ENCODE data around the gene LAYN.

The LAYN gene

DNA sequence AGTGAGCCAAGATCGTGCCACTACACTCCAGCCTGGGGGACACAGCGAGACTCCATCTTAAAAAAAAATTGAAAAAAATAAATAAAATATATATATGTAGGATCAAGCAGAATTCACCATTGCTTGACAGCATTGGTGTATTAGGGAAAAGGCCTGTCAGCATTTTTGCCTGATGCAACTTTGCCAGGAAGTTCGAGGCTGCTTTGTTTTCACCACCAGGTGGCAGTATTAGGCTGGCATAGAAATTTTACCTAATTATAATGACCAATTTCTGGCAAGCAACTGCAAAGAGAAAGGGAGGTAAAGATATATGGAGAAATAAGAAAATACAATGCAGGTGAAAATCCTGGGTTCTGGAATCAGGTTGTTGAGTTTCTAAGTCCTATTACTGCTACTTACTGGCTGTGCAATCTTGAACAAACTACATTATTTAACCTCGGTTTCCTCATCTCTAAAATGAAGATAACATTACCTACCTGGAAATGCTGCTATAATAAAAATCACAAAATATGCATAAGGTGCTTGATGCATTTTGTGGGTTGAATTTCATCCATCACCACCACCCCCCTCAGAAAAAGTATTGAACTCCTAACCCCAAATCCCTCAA, 24.7 kb downstream of the LAYN start:
- Mint-ChIP-seq H3K27ac (no peak overlapping the region), H3K9me3 (no peaks in the 10 kb centered on the region), H3K4me1 (no peaks in the 10 kb centered on the region), H3K36me3 (no peaks in the 10 kb centered on the region), H3K4me3 (no peak overlapping the region)
- peak; percentile 30 to 74 for DNase-seq (ENCODE audit: low spot score in 2 of 2)
- ATAC-seq: no peak

DNA sequence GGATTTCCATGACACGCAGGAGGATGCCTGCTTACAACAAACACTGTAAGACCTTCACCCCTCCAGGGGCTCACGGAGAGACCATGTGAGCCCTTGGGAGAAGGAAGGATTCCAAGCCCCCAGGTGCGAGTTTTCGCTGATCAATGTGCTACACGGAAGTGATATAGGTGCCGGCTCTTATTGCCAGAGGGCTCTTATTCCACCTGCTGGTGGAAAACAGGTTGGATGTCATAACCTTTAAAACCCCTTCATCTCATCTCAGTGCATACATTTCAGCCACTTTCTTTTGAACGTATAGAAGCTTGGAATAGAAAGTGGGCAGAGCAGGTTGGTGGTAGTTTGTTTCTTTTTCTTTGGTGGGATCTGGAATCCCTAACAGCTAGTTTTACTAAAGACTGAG, 25.8 kb downstream of the LAYN start:
- no peaks in the 10 kb centered on the region for H3K9me3 Mint-ChIP-seq
- no peak for DNase-seq (ENCODE audit: low spot score in 2 of 2)
- no peak overlapping the region for H3K27ac Mint-ChIP-seq
- no peaks in the 10 kb centered on the region for H3K36me3 Mint-ChIP-seq
- no peak overlapping the region for H3K4me3 Mint-ChIP-seq
- no peak for ATAC-seq
- H3K4me1 Mint-ChIP-seq: no peaks in the 10 kb centered on the region

DNA sequence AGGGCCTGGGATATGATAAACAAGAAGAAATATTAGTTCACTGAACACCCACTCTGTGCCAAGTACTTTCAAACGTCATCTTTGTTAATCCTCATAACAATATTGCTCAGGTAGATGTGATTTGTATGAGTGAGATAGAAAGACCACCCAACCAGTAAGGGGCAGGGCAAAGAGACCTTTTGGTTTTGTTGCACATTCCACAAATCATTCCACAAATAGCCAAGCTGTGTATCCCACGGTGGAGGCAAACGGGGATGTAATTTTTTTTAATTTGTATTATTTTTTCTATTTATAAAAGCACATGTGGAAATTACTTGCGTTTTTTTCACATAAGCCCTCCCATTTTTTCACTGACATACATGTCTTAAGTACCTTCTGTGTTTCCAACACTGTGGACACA, 29.0 kb downstream of the LAYN start:
- ATAC-seq: no peak
- no peak for DNase-seq (ENCODE audit: low spot score in 2 of 2)
- Mint-ChIP-seq H3K9me3 (no peaks in the 10 kb centered on the region), H3K4me3 (no peak overlapping the region), H3K36me3 (no peaks in the 10 kb centered on the region), H3K27ac (no peak overlapping the region), H3K4me1 (no peaks in the 10 kb centered on the region)

DNA sequence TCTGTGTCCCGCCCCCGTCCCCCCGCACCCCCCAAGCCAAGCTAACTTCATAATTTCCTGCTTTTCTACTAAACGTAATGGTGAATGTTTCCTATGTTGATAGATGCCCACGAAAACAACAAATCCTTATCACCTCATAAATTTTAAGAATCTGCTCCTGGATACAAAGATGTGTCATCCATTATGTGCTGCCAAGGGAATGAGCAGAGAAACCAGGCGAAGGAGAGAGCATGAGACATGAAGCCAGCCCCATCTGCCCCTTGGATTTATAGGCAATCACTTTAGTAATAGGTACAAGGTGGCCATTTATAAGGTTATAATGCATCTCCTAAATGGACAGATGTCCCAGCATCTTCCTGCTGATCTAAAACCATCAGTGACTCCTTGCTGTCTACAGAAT, 30.3 kb downstream of the LAYN start:
- ATAC-seq (no peak), DNase-seq (ENCODE audit: low spot score in 2 of 2) (no peak)
- Mint-ChIP-seq H3K4me3 (no peak overlapping the region), H3K4me1 (no peaks in the 10 kb centered on the region), H3K9me3 (no peaks in the 10 kb centered on the region), H3K36me3 (no peaks in the 10 kb centered on the region), H3K27ac (no peak overlapping the region)

DNA sequence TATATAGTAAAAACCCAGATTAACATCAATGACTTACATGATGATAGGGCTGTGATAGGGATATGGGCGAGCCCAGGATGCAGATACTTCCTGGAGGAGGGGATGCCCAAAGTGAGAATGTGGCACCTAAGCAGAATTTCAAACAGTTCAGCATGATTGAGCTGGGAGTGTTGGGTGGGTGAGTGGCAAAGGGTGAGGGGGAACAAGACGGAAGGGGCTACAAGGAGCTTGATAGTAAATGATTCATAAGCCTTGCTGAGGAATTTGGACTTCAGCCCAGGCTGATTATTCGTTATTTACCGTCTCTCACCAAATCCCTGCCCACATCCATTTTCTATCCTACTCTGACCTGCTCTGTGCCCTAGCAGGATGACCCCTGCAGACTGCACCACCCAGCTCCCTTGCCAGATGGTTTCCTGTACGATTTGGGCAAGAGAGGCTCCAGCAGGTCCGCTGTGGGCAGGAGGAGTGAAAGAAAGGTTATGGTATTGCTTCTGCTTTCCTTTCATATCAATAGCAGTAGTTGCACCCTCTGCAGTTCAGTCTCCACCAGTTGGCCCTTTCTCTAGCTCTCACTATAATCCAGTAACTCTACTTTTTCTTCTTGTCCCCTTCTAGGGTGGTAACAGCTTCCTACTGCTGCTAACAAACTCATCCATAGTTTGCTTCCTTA, 31.4 kb downstream of the LAYN start:
- no peak overlapping the region for H3K27ac Mint-ChIP-seq
- no peaks in the 10 kb centered on the region for H3K9me3 Mint-ChIP-seq
- no peak overlapping the region for H3K4me3 Mint-ChIP-seq
- no peak for ATAC-seq
- no peak for DNase-seq (ENCODE audit: low spot score in 2 of 2)
- H3K36me3 Mint-ChIP-seq: no peaks in the 10 kb centered on the region
- H3K4me1 Mint-ChIP-seq: no peaks in the 10 kb centered on the region

DNA sequence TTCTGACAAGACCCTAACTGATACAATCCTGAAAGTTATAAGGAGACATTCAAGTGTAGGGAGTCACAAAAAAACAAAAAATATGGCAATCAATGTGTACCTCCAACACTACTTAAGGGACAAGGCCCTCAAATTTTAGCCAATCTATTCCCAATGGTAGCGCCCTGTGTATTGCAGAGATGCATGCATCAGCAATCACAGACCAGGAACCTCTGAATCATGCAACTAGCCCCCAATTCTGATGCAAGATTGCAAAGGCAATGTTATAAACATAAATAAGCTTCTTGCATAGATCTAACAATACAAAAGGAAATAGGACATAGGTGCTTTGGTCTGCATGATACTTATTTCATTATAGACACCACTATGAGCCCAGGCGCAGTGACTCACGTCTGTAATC, 32.1 kb downstream of the LAYN start:
- Mint-ChIP-seq H3K9me3 (no peaks in the 10 kb centered on the region), H3K36me3 (no peaks in the 10 kb centered on the region), H3K27ac (no peak overlapping the region), H3K4me3 (no peak overlapping the region), H3K4me1 (no peaks in the 10 kb centered on the region)
- DNase-seq (ENCODE audit: low spot score in 2 of 2) (no peak), ATAC-seq (no peak)

DNA sequence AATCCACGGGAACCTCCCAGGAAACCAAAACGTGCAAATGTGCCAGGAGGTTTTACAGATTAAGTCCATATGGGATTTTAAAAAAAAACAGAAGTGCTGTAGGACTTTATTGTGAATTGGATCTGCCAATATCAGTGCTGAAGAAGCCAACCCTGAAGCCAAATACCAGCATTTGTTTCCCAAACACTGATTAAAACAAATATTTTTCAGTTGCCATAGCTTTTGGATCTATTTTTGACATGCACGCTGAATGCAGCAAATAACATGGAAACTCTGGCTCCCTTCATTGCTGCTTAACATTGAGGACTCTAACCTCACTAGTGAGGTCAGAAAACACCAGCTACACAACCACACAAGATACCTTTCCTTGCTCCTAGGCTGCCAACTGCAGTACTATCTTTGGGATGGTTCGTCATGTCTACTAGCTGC, 33.3 kb downstream of the LAYN start:
- no peak overlapping the region for H3K4me3 Mint-ChIP-seq
- no peaks in the 10 kb centered on the region for H3K36me3 Mint-ChIP-seq
- H3K4me1 Mint-ChIP-seq: no peaks in the 10 kb centered on the region
- ATAC-seq (no peak), DNase-seq (ENCODE audit: low spot score in 2 of 2) (no peak)
- no peaks in the 10 kb centered on the region for H3K9me3 Mint-ChIP-seq
- no peak overlapping the region for H3K27ac Mint-ChIP-seq

DNA sequence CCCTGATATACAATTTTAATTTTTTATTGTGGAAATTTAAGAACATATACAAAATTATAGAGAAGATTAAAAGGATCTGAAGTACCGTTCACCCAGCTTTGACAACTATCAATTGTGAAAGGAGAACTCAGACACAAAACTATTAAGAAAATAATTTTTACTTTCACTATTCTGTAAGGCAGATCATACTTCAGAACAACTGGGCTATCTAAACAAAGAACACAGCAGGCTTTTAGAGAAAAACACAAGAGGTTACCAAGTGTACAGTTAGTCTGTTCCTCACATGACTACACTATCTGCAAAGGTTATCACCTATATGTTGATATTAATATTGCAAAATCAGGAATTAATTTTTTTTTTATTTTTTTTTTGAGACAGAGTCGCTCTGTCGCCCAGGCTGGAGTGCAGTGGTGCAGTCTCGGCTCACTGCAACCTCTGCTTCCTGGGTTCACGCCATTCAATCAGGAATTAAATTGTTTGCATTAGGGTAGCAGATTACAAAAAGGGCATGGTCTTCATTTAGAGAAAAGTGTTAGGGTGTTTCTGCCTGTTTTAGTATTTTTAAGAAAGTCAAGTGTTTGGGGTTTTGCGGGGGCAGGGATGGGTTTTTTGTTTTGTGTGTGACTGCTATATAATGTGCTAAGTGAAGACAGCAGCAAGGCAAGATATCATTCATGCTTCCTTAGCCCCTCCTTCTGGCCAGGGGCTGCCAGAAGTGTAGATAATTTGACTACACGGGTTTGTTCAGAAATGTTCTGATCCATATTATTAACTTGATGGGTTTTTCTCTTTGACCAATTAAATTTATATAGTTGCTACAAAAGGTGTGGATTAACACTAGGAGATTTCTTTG, 34.1 kb downstream of the LAYN start:
- ATAC-seq: no peak
- Mint-ChIP-seq H3K27ac (no peak overlapping the region), H3K4me1 (no peaks in the 10 kb centered on the region), H3K36me3 (no peaks in the 10 kb centered on the region), H3K9me3 (no peaks in the 10 kb centered on the region), H3K4me3 (no peak overlapping the region)
- no peak for DNase-seq (ENCODE audit: low spot score in 2 of 2)

DNA sequence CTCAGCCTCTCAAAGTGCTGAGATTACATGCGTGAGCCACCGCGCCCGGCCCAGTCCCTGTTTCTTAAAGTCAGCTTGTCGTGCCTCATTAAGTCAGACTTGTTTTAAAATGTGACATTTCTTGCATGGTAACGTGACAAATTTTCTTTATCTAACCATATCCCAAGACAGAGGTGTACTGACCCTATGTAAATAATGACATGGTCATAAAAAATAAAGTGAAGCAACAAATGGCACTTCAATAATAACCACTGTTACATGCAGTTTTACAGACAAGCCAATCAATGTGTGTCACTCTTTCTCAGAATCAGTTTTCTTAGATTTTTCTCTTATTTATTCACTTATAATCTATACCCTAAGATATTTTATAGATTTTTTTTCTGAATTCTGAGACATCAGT, 35.2 kb downstream of the LAYN start:
- Mint-ChIP-seq H3K36me3 (no peaks in the 10 kb centered on the region), H3K9me3 (no peaks in the 10 kb centered on the region), H3K27ac (no peak overlapping the region), H3K4me1 (no peaks in the 10 kb centered on the region), H3K4me3 (no peak overlapping the region)
- DNase-seq (ENCODE audit: low spot score in 2 of 2) (no peak), ATAC-seq (no peak)

DNA sequence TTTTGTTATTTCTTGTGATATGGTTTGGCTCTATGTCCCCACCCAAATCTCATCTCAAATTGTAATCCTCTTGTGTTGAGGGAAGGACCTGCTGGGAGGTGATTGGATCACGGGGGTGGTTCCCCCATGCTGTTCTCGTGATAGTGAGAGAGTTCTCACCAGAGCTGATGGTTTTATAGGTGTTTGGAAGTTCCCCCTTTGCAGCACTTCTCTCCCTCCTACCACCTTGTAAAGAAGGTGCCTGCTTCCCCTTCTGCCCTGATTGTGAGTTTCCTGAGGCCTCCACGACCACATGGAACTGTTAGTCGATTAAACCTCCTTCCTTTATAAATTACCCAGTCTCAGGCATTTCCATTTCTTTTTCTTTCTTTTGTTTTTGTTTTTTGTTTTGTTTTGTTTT, 37.3 kb downstream of the LAYN start:
- Mint-ChIP-seq H3K9me3 (no peaks in the 10 kb centered on the region), H3K36me3 (no peaks in the 10 kb centered on the region), H3K4me3 (no peak overlapping the region), H3K4me1 (no peaks in the 10 kb centered on the region), H3K27ac (no peak overlapping the region)
- ATAC-seq (no peak), DNase-seq (ENCODE audit: low spot score in 2 of 2) (no peak)

DNA sequence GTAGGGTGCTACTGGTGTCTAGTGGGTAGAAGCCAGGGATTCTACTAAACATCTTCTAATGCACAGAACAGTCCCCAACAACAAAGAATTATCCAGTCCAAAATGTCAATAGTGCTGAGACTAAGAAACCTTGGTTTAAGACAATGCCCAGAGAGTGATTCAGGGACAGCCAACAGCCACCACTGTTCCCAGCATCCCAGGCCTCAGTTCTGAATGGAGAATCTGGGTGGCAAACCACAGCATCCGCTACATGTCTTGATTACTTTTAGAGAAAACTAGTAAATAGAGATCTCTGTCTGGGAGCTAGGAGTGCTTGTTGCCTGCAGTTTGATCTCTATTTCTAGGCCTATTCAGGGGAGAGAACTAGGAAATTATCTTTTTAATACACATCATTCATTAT, 40.8 kb downstream of the LAYN start:
- no peak overlapping the region for H3K4me3 Mint-ChIP-seq
- H3K9me3 Mint-ChIP-seq: no peaks in the 10 kb centered on the region
- no peak for DNase-seq (ENCODE audit: low spot score in 2 of 2)
- no peaks in the 10 kb centered on the region for H3K36me3 Mint-ChIP-seq
- no peak overlapping the region for H3K27ac Mint-ChIP-seq
- no peak for ATAC-seq
- no peaks in the 10 kb centered on the region for H3K4me1 Mint-ChIP-seq

DNA sequence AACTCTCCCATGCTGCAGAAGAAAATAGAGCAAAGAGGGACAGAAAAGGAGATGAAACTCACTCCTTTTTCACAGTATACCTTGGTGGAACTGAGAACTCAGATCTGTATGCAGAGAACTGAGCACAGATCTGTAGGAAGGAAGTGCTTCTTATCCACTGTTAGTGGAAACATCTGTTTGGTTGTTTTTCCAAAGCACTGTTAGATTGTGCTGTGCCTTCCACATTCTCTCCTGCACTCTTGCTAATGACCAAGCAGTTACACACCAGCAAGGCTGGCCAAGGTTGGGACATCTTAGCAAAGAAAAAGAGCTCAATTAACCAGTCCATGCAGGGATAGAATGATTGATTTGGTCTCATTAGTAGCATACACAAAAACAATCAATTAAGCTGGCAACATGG, 41.6 kb downstream of the LAYN start:
- no peak for ATAC-seq
- Mint-ChIP-seq H3K4me1 (no peaks in the 10 kb centered on the region), H3K4me3 (no peak overlapping the region), H3K27ac (no peak overlapping the region), H3K9me3 (no peaks in the 10 kb centered on the region), H3K36me3 (no peaks in the 10 kb centered on the region)
- no peak for DNase-seq (ENCODE audit: low spot score in 2 of 2)

DNA sequence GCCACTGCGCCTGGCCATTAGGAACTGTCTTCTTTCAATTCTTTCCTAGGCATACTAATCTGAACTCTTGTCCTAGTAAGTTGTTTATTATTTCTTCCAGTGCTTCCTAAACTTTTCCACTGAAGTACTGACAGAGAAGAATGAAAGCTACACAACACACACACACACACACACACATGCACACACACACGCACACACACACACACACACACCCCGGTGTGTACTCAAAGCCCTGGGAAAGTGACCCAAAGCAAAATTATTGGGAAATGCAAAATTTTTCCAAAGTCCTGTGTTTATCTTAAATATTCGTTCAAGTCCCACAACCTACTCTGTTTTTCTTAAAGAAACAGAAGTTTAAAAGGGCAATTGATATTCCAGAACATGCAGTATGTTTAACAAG, 42.4 kb downstream of the LAYN start:
- DNase-seq (ENCODE audit: low spot score in 2 of 2): no peak
- ATAC-seq: no peak
- H3K4me3 Mint-ChIP-seq: no peak overlapping the region
- H3K36me3 Mint-ChIP-seq: no peaks in the 10 kb centered on the region
- H3K4me1 Mint-ChIP-seq: no peaks in the 10 kb centered on the region
- no peaks in the 10 kb centered on the region for H3K9me3 Mint-ChIP-seq
- no peak overlapping the region for H3K27ac Mint-ChIP-seq

DNA sequence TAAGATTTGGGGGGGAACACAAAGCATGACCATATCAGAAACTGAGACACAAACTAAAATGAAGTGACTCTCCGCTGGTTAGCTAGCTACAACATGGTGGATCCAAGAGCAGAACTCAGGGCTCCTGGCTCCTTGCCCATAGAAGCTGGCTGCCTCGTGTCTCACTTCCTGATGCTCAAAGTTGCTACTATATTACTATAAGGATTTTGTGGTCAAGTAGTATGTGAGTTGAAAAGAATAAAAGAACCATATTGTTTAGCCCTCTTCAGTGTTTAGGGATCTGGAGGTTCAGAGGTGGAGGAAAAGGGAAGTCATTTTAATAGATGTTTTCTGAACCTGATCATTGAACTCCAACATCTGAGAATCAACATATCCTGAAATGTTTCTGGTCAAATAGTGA, 44.9 kb downstream of the LAYN start:
- Mint-ChIP-seq H3K27ac (no peak overlapping the region), H3K9me3 (no peaks in the 10 kb centered on the region), H3K4me3 (no peak overlapping the region), H3K36me3 (no peaks in the 10 kb centered on the region), H3K4me1 (no peaks in the 10 kb centered on the region)
- no peak for DNase-seq (ENCODE audit: low spot score in 2 of 2)
- ATAC-seq: no peak

DNA sequence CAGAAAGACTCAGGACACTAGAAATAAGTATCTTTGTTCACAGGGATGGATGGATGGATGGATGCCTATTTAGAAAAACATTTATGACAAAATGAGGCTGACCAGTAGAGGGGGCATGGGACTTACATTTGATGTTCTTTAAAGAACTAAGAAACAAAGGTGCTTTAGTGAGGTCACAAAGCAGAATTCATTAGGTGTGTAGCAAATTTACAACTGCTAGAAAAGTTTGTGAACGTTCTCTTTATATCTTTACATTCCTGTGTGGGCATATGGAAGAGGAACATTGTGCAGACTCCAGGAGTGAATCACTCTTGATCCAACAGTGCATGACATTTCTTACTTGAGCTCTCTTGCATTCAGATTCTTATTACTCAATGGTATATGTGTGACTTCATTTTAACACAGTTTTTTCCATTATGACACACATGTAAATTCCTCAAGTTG, 45.9 kb downstream of the LAYN start:
- Mint-ChIP-seq H3K27ac (no peak overlapping the region), H3K36me3 (no peaks in the 10 kb centered on the region), H3K4me1 (no peaks in the 10 kb centered on the region), H3K9me3 (no peaks in the 10 kb centered on the region), H3K4me3 (no peak overlapping the region)
- DNase-seq (ENCODE audit: low spot score in 2 of 2) (no peak), ATAC-seq (peak; percentile 60)

DNA sequence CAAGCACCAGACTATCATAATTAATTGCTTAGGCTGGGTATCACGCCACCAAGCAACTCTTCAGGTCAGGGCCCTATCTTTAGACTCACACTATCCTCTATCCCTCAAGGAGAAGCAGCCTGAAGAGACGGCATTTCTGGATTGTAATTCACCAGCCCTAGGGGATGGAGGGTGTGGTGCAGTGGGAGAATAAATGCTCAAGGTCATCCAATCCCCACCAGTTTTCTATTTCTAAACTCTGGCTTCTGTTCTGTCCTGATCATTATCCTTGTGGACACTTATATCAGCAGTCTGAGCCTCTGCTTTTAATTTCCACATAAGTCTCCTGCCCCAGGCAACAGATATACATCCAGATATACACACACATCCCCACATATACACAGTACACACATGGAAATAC, 48.6 kb downstream of the LAYN start:
- no peaks in the 10 kb centered on the region for H3K4me1 Mint-ChIP-seq
- no peaks in the 10 kb centered on the region for H3K9me3 Mint-ChIP-seq
- no peak overlapping the region for H3K27ac Mint-ChIP-seq
- no peak for ATAC-seq
- no peaks in the 10 kb centered on the region for H3K36me3 Mint-ChIP-seq
- no peak for DNase-seq (ENCODE audit: low spot score in 2 of 2)
- H3K4me3 Mint-ChIP-seq: no peak overlapping the region

Data from stimulated activated effector memory CD8-positive, alpha-beta T cell treated with anti-CD3 and anti-CD28 coated beads, Interleukin-12 subunit alpha, Interleukin-12 subunit beta, amount 100 ng/mL, for 72 hours (primary cell).